ENCODE results near the gene PKN1.

PKN1 gene

GRCh38 chr19:14406645-14407401 is 26.3 kb upstream of the PKN1 start:
- DNase-seq, result no peak

DNA sequence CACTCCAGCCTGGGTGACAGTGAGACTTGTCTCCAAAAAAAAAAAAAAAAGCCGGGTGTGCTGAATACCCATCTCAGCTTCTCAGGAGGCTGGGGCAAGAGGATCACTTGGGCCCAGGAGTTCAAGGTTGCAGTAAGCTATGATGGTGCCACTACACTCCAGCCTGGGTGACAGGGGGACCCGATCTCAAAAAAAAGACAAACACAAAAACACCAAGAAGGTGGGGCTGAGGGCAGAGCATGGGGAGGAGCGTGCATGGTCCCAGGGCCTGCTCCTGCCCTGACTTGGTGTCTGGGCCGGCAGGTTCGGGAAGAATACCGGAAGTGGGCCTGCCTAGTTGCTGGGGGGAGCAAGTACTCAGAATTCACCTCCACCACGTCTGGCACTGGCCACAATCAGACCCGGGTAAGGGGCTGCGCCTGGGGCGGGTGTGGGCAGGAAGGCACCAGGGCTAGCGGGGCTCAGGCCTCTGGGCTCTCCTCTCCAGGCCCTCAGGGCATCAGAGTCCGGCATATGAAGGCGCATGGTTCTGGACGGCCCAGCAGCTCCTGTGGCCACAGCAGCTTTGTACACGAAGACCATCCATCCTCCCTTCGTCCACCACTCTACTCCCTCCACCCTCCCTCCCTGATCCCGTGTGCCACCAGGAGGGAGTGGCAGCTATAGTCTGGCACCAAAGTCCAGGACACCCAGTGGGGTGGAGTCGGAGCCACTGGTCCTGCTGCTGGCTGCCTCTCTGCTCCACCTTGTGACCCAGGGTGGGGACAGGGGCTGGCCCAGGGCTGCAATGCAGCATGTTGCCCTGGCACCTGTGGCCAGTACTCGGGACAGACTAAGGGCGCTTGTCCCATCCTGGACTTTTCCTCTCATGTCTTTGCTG is 25.3 kb upstream of the PKN1 start:
- no peak for DNase-seq

GRCh38 chr19:14408491-14409145 is 24.5 kb upstream of the PKN1 start:
- DNase-seq, result no peak

- no peak for DNase-seq
Measured at GRCh38 chr19:14409146-14410023, 23.7 kb upstream of the PKN1 start.

- DNase-seq, result no peak
Measured at GRCh38 chr19:14410091-14411051, 22.7 kb upstream of the PKN1 start.

- no peak for DNase-seq
Measured at GRCh38 chr19:14411161-14411937, 21.8 kb upstream of the PKN1 start.

DNA sequence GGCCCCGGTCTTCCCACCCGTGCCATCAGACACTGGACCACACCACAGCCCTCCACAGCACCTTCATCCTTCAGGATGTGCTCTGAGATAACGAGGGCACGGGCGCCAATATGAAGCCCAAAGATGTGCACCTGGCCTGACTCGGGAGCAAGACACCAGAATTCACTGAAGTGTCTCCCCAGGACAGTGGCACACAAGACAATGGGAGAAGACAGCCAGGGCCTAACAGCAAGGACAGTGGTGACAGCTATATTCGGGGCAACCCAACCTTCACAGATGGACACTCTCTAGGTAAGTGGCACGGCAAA is 21.2 kb upstream of the PKN1 start:
- DNase-seq, result no peak

- DNase-seq, result no peak
Measured at GRCh38 chr19:14412324-14412995, 20.6 kb upstream of the PKN1 start.

GRCh38 chr19:14412996-14413692 is 20.0 kb upstream of the PKN1 start:
- no peak for DNase-seq

DNA sequence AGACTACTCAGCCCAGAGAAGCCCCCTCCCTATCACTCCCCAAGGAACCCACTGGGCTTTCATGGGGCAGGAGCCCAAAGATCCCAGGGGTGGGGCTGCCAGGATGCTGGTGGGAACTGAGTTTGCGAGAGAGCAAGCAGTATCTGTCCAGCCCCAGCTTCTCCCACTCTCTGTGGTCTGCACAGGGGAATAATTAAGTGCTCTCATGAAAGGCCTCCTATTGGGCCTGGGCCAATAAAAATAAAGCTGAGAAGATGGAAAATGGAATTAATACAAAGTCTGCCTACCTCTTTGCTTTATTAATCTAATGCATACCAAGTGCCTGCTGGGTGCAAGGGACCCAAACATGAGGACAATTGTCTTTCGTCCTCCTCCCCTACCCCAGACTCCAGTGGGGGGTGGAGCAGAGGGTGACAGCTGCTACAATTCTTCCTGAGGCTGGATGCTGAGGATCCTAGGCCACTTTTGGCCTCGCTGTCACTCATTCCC is 19.4 kb upstream of the PKN1 start:
- no peak for DNase-seq

GRCh38 chr19:14414926-14415690 is 18.0 kb upstream of the PKN1 start:
- DNase-seq, result no peak

GRCh38 chr19:14416817-14417231 is 16.3 kb upstream of the PKN1 start:
- no peak for DNase-seq

- no peak for DNase-seq
Measured at GRCh38 chr19:14418856-14419105, 14.3 kb upstream of the PKN1 start.

- peak; percentile 98 for DNase-seq
Measured at GRCh38 chr19:14419106-14419813, 13.8 kb upstream of the PKN1 start, which contains the start of gene DDX39A. Gene DDX39A, minus strand, starts transcription at chr19:14419341. Its CDS starts 6,121 bp downstream, at chr19:14413220.

DNA sequence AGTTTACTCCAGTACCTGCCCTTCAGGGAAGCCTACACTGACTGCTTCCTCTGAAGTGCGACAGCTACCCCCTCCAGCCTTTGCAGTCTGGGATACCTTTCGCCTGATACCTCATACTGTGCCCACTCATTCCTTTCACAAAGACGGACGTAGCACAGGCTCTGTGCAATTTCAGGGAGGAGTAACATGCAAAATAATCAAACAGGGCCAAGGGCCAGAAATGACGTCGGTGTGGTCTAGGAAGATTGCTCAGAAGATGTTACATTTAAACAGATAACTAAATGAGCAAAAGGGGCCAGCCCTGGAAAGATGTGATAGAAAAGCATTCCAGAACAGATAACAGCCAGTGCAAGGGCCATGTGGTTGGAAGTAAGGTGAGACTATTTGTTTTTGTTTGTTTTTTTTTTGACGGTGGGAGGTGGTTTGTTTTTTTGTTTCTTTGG is 7.4 kb upstream of the PKN1 start:
- no peak for DNase-seq

DNA sequence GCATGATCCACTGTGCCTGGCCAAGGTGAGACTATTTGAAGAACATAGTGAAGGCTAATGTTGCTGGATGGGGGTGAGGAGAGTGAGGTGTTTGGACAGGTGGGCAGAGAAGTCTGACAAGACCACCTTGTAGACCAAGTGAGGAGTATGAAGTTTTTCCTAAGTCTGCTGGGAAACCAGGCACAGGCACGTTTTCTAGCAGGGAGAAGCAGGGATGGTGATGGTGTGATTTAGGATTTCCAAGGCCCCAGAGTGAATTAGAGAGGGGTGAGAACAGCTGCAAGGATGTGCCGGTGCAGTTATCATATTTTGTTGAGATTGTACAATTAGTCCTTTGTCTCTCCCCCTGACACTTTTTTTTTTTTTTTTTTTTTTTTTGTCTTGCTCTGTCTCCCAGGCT is 5.6 kb upstream of the PKN1 start:
- DNase-seq, result no peak

DNA sequence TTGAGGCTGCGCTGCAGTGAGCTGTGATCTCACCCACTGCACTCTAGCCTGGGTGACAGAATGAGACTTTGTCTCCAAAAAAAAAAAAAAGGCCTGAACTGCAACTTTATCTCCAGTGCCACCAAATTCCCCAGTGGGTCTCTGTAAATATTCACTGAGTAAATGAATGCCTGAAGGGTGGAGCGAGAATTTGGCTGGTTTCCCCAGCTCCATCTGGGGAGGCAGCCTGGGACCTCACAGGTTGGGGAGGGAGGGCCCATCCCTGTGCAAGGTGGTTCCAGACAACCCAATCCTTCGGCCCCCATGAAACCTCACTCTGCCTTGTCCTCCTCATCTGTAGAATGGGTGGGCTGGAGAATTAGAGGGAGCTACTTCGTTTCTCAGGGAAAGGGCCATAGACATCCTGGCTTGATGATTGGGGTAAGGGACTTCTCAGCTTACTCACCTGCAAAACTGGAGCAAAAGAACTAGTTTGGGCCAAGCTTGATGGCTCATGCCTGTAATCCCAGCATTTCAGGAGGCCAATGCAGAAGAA is 4.2 kb upstream of the PKN1 start:
- DNase-seq, result no peak

GRCh38 chr19:14430712-14431111 is 2.4 kb upstream of the PKN1 start:
- no peak for DNase-seq

All from hippocampal formation (tissue), 2 donors.